ENCODE results near the gene DHRS3.
"Not testable (repeated sequence)": the region's sequence is repeated elsewhere in the genome, so short reads cannot be mapped to it uniquely, and the experiment has no call there.

DHRS3 gene

DNA sequence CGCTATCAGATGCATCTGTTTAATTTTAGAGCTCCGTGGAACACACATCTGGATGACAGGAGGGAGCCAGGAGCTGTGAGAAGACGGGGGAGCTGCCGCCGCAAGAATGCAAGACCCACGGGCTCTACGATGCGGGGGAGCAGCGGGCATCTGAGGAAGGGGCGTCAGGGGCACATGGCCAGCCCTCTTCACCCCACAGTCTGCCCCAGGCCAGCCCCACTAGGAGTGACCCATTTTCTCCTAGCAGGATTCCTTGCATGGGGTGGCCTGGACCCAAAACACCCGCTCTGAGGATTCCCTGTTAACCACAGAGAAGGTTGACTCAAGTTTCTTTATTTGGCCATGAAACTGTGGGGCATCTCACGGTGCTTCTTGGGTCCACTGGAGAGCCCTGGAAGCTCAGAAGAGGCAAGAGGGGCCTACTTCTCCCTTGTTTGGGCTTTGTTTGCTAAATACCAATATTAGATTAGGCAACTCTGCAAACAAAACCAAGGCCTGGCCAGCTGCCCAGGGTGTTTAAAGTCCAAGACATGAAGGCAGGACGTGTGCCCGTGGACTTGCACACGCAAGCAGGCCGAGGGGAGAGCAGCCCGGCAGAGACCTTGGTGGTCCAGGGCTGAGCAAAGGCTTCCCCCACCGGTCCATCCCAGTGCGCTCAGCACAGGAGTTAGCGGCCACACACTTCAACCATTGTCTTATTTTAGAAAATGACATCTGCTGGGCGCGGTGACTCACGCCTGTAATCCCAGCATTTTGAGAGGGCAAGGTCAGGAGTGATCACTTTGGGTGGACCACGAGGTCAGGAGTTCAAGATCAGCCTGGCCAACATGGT is 89.8 kb downstream of the DHRS3 start:
- in situ Hi-C loops (cut with HindIII; ENCODE audit: low sequenced_read_pairs), result no loop called here
- TF ChIP-seq CTCF (IDR thresholded peaks at IDR 0.05; ENCODE audit: low read depth, low read length, missing control alignments), result no peak
- DNase-seq (ENCODE audit: low read depth), result no peak

GRCh38 chr1:12527564-12527963 is 90.4 kb downstream of the DHRS3 start:
- TF ChIP-seq CTCF (IDR thresholded peaks at IDR 0.05; ENCODE audit: low read depth, low read length, missing control alignments), result no peak
- in situ Hi-C loops (cut with HindIII; ENCODE audit: low sequenced_read_pairs), result no loop called here
- no peak for DNase-seq (ENCODE audit: low read depth)
- H3K4me3 ChIP-seq (ENCODE audit: low read depth, low read length), result no peak overlapping the region

More for the DNA sequence above, 89.8 kb downstream of the DHRS3 start:
- no peak overlapping the region for H3K4me3 ChIP-seq (ENCODE audit: low read depth, low read length)

DNA sequence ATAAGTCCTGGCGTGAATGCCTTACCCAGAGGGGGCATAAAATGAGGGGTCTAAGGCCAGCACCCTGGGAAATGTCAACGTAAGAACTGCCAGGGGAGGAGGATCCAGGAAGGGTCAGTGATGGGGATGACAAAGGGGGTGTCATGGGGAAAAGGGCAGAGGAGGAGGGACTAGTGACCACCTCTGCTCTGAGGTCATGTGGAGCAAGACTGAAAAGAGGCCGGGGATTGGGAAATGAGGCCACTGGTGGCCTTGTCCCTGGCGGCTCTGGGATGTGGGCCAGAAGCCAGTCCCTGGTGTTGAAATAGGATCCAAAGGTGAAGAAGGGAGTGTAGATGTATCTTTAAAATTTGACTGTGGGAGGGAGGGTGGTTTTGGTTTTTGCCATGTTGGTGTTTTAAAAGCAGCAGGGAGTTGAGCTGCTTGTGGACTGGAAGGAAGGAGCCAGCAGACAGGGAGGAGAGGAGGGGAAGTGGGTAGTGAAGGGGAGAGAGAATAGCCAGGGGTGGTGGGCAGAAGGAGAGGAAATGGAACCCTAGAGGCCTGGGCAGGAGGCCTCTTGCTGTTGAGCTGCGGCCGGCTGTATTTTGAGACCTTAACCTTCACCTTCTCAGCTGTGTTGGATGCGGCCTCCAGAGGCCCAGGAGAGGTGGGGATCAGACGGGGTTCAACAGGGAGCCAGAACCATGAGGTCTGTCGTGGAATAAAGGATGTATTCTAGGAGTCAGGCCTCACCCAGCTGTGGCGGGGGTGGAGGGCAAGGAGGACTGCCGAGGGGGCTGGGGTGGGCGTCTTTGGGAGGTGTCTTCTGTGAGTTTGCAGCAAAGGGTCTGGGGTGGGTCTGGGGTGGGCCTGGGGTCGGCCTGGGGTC is 92.5 kb downstream of the DHRS3 start:
- no peak for DNase-seq (ENCODE audit: low read depth)
- no peak for TF ChIP-seq CTCF (IDR thresholded peaks at IDR 0.05; ENCODE audit: low read depth, low read length, missing control alignments)
- in situ Hi-C loops (cut with HindIII; ENCODE audit: low sequenced_read_pairs), result no loop called here
- no peak overlapping the region for H3K4me3 ChIP-seq (ENCODE audit: low read depth, low read length)

- in situ Hi-C loops (cut with HindIII; ENCODE audit: low sequenced_read_pairs), result no loop called here
- H3K4me3 ChIP-seq (ENCODE audit: low read depth, low read length), result no peak overlapping the region
- no peak for TF ChIP-seq CTCF (IDR thresholded peaks at IDR 0.05; ENCODE audit: low read depth, low read length, missing control alignments)
- DNase-seq (ENCODE audit: low read depth), result no peak
These were observed 93.7 kb downstream of the DHRS3 start for GRCh38 chr1:12524266-12524665.

DNA sequence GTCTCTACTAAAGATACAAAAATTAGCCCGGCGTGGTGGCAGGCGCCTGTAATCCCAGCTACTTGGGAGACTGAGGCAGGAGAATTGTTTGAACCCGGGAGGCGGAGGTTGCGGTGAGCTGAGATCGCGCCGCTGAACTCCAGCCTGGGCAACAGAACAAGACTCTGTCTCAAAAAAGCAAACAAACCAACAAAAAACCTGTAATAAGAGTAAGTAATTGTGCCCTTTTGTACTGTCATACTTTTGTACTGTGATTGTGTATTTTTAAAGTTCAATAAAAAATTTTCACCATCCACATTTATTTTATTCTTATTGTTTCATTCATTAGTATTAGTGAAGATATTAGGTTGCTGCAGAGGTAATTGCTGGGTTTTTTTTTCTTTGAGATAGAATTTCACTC is 95.2 kb downstream of the DHRS3 start:
- DNase-seq (ENCODE audit: low read depth); H3K4me3 ChIP-seq (ENCODE audit: low read depth, low read length); in situ Hi-C loops (cut with HindIII; ENCODE audit: low sequenced_read_pairs): not testable (repeated sequence)

GRCh38 chr1:12521096-12521495 is 96.9 kb downstream of the DHRS3 start:
- in situ Hi-C loops (cut with HindIII; ENCODE audit: low sequenced_read_pairs), result no loop called here
- DNase-seq (ENCODE audit: low read depth), result no peak
- no peak for TF ChIP-seq CTCF (IDR thresholded peaks at IDR 0.05; ENCODE audit: low read depth, low read length, missing control alignments)
- H3K4me3 ChIP-seq (ENCODE audit: low read depth, low read length), result no peak overlapping the region

Data from astrocyte of the cerebellum (primary cell).